CD14-positive monocyte (primary cell): Measurements from ENCODE around the gene CD22. TPM values are rescaled to one million over a fixed set of nuclear protein-coding genes. Genes with fewer than 3 reads are reported as not detected.

ENCODE experiments used
- DNase-seq, 3 donors: peaks; one replicate each; pipeline ENCODE4 v3.0.0-alpha.2; 2011 to 2022
- H2AFZ ChIP-seq: 2 replicates; pipeline ENCODE4 v1.6.0; 2012; ENCODE audit warnings: mild to moderate bottlenecking, low read depth, low read length, inconsistent platforms; ENCODE audit not compliant: insufficient read depth, poor library complexity, severe bottlenecking
- H3K27ac ChIP-seq, 2 donors: 1 replicate in 1 of 2; 2 replicates in 1 of 2; pipeline ENCODE4 v1.5.1; 2012 to 2013; ENCODE audit warnings: low read length in 2 of 2, control low read depth in 1 of 2, inconsistent platforms in 1 of 2, low read depth in 1 of 2, mild to moderate bottlenecking in 1 of 2
- H3K27me3 ChIP-seq, 2 donors: one replicate each; pipeline versions ENCODE4 v1.6.0 to v1.6.1; 2011 to 2013; ENCODE audit warnings: low read length in 2 of 2; ENCODE audit not compliant: control insufficient read depth in 2 of 2, insufficient read depth in 2 of 2
- H3K36me3 ChIP-seq, 2 donors: replicated peaks in 1 of 2; 1 replicate in 1 of 2; 2 replicates in 1 of 2; pipeline versions ENCODE4 v1.5.1 to v1.6.1; 2012 to 2013; ENCODE audit warnings: low read length in 2 of 2, control low read depth in 1 of 2, inconsistent platforms in 1 of 2, mild to moderate bottlenecking in 1 of 2; ENCODE audit not compliant: insufficient read depth in 2 of 2, control insufficient read depth in 1 of 2
- H3K4me1 ChIP-seq, 2 donors: 1 replicate in 1 of 2; 2 replicates in 1 of 2; pipeline versions ENCODE4 v1.5.1 to v1.6.1; 2012 to 2013; ENCODE audit warnings: low read length in 2 of 2, control low read depth in 1 of 2, inconsistent platforms in 1 of 2, mild to moderate bottlenecking in 1 of 2, moderate library complexity in 1 of 2; ENCODE audit not compliant: insufficient read depth in 2 of 2, control insufficient read depth in 1 of 2
- H3K4me2 ChIP-seq: replicated peaks from 2 replicates; pipeline ENCODE3; 2012; ENCODE audit warnings: low read length, moderate library complexity, mild to moderate bottlenecking; ENCODE audit not compliant: poor library complexity, severe bottlenecking; ENCODE audit errors: extremely low read depth
- H3K4me3 ChIP-seq, 3 experiments: fragments of 200-600 bp in 1 of 3; sonication (generic) in 1 of 3; replicated peaks in 1 of 3; 1 replicate in 2 of 3; 2 replicates in 1 of 3; pipeline ENCODE4 v1.5.1; 2011 to 2013; ENCODE audit warnings: low read length in 3 of 3, mild to moderate bottlenecking in 3 of 3, control low read depth in 2 of 3, low read depth in 2 of 3, inconsistent platforms in 1 of 3, moderate library complexity in 1 of 3
- H3K79me2 ChIP-seq: 2 replicates; pipeline ENCODE4 v1.6.0; 2012; ENCODE audit warnings: mild to moderate bottlenecking, control low read depth, inconsistent platforms, low read length, moderate library complexity; ENCODE audit not compliant: insufficient read depth
- H3K9ac ChIP-seq: 2 replicates; pipeline ENCODE4 v1.6.0; 2017; ENCODE audit warnings: low read length, mild to moderate bottlenecking; ENCODE audit not compliant: insufficient read depth, poor library complexity, severe bottlenecking
- H3K9me3 ChIP-seq, 2 donors: replicated peaks in 1 of 2; 1 replicate in 1 of 2; 2 replicates in 1 of 2; pipeline versions ENCODE4 v1.5.1 to v1.6.1; 2012 to 2013; ENCODE audit warnings: low read length in 2 of 2, control low read depth in 1 of 2; ENCODE audit not compliant: control insufficient read depth in 1 of 2, insufficient read depth in 1 of 2
- H4K20me1 ChIP-seq: 2 replicates; pipeline ENCODE4 v1.6.0; 2012; ENCODE audit warnings: mild to moderate bottlenecking, low read length, control low read depth, moderate library complexity; ENCODE audit not compliant: insufficient read depth
- H3K27ac Mint-ChIP-seq, 7 donors: one replicate each; pipeline ENCODE4 v1.8.0; 2020; ENCODE audit warnings: mild to moderate bottlenecking in 7 of 7, mixed read lengths in 7 of 7, moderate library complexity in 6 of 7, inconsistent platforms in 2 of 7
- H3K27me3 Mint-ChIP-seq, 3 donors: one replicate each; pipeline ENCODE4 v1.8.0; 2021 to 2022; ENCODE audit warnings: low read depth in 3 of 3, mild to moderate bottlenecking in 3 of 3, mixed read lengths in 3 of 3, moderate library complexity in 3 of 3, inconsistent platforms in 1 of 3
- H3K36me3 Mint-ChIP-seq, 2 donors: one replicate each; pipeline ENCODE4 v1.8.0; 2020; ENCODE audit warnings: mixed read lengths in 2 of 2, inconsistent platforms in 1 of 2, mild to moderate bottlenecking in 1 of 2
- H3K4me1 Mint-ChIP-seq: one replicate; pipeline ENCODE4 v1.8.0; 2020; ENCODE audit warnings: mild to moderate bottlenecking, mixed read lengths
- H3K4me3 Mint-ChIP-seq, 2 donors: one replicate each; pipeline ENCODE4 v1.8.0; 2020; ENCODE audit warnings: mild to moderate bottlenecking in 2 of 2, mixed read lengths in 2 of 2, moderate library complexity in 1 of 2
- H3K9me3 Mint-ChIP-seq, 7 donors: one replicate each; pipeline ENCODE4 v1.8.0; 2020 to 2022; ENCODE audit warnings: mixed read lengths in 7 of 7, mild to moderate bottlenecking in 6 of 7, moderate library complexity in 6 of 7, inconsistent platforms in 2 of 7
- CTCF ChIP-seq: fragments of 200-600 bp; IDR thresholded peaks from one replicate; pipeline ENCODE4 v1.8.0; 2022; ENCODE audit warnings: antibody characterized with exemption, mild to moderate bottlenecking
- whole genome bisulfite sequencing: methylation state at CpG from one replicate; pipeline ENCODE4 v1.1.5; 2013; ENCODE audit warnings: missing lambda C conversion rate; ENCODE audit not compliant: insufficient coverage; 5-methylcytosine and 5-hydroxymethylcytosine counted together
- intact Hi-C, 2 donors: fragments of 100-400 bp; cut with micrococcal nuclease; formaldehyde crosslinking; loops; one replicate each; pipeline versions ENCODE4 v1.15.0 to v1.15.1; 2023
- polyA plus RNA-seq, 3 donors: library from polyadenylated mRNA; depleted of rRNA in 1 of 3; unstranded in 2 of 3; stranded (reverse) in 1 of 3; fragments of 300-500 nt in 2 of 3; fragments of >200 nt in 1 of 3; fragmentation: Illumina TruSeq in 2 of 3; gene quantifications; 1 replicate in 2 of 3; 2 replicates in 1 of 3; pipeline ENCODE4 v1.2.3, GENCODE V29; 2012 to 2021

The CD22 gene
- polyA plus RNA-seq, 3 donors: 0.24 to 4.8 (median 0.88) TPM

DNA sequence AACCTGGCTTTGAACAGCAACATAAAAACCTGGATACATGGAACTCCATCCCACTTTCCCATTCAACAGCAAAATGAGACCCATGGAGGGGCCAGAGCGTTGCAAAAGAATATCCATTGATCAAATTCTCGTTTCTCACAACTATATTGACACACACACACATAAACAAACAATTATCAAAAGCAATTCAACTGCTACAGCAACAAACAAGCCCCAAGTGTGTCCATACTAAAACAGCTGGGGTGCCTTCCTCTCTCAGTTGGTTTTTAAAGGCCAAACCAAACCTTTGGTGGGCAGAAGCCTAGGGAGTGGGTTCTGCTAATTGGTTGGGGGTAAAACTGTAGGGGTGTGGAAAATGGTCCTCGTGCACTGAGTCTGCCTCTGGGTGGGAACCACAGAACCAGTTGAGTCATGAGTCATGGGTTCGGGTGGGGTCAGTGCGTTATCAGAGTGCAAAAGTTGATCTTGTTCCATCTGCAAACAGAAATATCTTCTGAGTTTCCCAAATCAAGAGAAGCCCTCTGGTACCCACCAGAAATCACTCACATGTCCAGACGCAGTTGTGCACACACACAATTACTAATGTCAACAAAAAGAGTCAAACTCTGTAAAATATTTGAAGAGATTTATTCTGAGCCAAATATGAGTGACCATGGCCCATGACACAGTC lies 60.3 kb downstream of the CD22 start:
- no peak overlapping the region for H3K4me3 ChIP-seq
- H3K79me2 ChIP-seq: no peaks in the 10 kb centered on the region
- 96% methylated on average over 4 of the region's 6 CpGs for WGBS
- H3K27me3 ChIP-seq: no peaks in the 10 kb centered on the region
- H3K36me3 ChIP-seq: no peaks in the 10 kb centered on the region
- H3K9me3 Mint-ChIP-seq: peaks cover 6 to 29% (median 18%) of the 10 kb centered on the region in 7 donors
- H3K4me2 ChIP-seq: no peak overlapping the region
- no peak for DNase-seq
- peaks cover 0 to 2% of the 10 kb centered on the region in 2 donors for H3K36me3 Mint-ChIP-seq
- peak overlapping the region in 1 of 2 donors; percentile 5 for H3K4me3 Mint-ChIP-seq
- H4K20me1 ChIP-seq: no peaks in the 10 kb centered on the region
- peaks cover 3 to 8% of the 10 kb centered on the region in 2 donors for H3K4me1 ChIP-seq
- peaks cover 7% of the 10 kb centered on the region for H3K4me1 Mint-ChIP-seq
- H3K9me3 ChIP-seq: peaks cover 10 to 25% of the 10 kb centered on the region in 2 donors
- intact Hi-C loops: no loop called here
- no peak overlapping the region for H3K9ac ChIP-seq
- H3K27me3 Mint-ChIP-seq: peaks cover 0 to 3% (median 2%) of the 10 kb centered on the region in 3 donors
- H3K27ac ChIP-seq: no peak overlapping the region
- TF ChIP-seq CTCF: no peak
- H2AFZ ChIP-seq: no peak overlapping the region
- no peak overlapping the region for H3K27ac Mint-ChIP-seq

GRCh38 chr19:35392742-35393715 lies 64.0 kb downstream of the CD22 start:
- intact Hi-C loops: no loop called here
- Histone ChIP-seq H4K20me1 (no peaks in the 10 kb centered on the region), H3K36me3 (no peaks in the 10 kb centered on the region), H3K27me3 (no peaks in the 10 kb centered on the region), H3K4me2 (no peak overlapping the region), H3K4me3 (no peak overlapping the region), H3K4me1 (peaks cover 14 to 25% of the 10 kb centered on the region in 2 donors), H3K79me2 (no peaks in the 10 kb centered on the region), H3K9ac (no peak overlapping the region), H2AFZ (peak overlapping the region; percentile 27), H3K9me3 (peaks cover 0 to under 1% of the 10 kb centered on the region in 2 donors), H3K27ac (no peak overlapping the region)
- no peak for DNase-seq
- Mint-ChIP-seq H3K9me3 (peaks cover 0 to 2% (median 0%) of the 10 kb centered on the region in 7 donors), H3K27ac (no peak overlapping the region), H3K4me1 (peaks cover 25% of the 10 kb centered on the region), H3K4me3 (no peak overlapping the region), H3K27me3 (peaks cover 0 to 2% (median 1%) of the 10 kb centered on the region in 3 donors), H3K36me3 (no peaks in the 10 kb centered on the region)
- WGBS: 49% methylated on average over 5 of the region's 5 CpGs
- TF ChIP-seq CTCF: no peak
